Natural killer cell treated with Interleukin-12 subunit alpha and Interleukin-12 subunit beta and Interleukin-15 and Interleukin-18, amount 100 ng/mL, for 72 hours (primary cell): ENCODE results near the gene PDIA3. TPM values are rescaled to one million over a fixed set of nuclear protein-coding genes. Genes with fewer than 3 reads are reported as not detected.
A peak's percentile ranks its signal among the peaks of the same experiment; 100 is the strongest.

Source experiments
- ATAC-seq, 2 donors: fragments of 150-1000 bp; cut with Tn5 transposase in 1 of 2; sonication (Bioruptor Pico), chemical (Tn5 transposase) in 1 of 2; 2 replicates each; pipeline ENCODE4 v1.10.0; 2021
- DNase-seq: peaks from one replicate; pipeline ENCODE4 v3.0.0; 2022; ENCODE audit warnings: low spot score
- H3K27ac Mint-ChIP-seq, 2 donors: 1 replicate in 1 of 2; 2 replicates in 1 of 2; pipeline ENCODE4 v1.8.0; 2022; ENCODE audit warnings: mixed read lengths in 2 of 2, mild to moderate bottlenecking in 1 of 2, moderate library complexity in 1 of 2
- H3K27me3 Mint-ChIP-seq, 2 donors: 1 replicate in 1 of 2; 2 replicates in 1 of 2; pipeline ENCODE4 v1.8.0; 2022; ENCODE audit warnings: mixed read lengths in 2 of 2
- H3K36me3 Mint-ChIP-seq: one replicate; pipeline ENCODE4 v1.8.0; 2022; ENCODE audit warnings: mixed read lengths
- H3K4me1 Mint-ChIP-seq, 2 donors: 1 replicate in 1 of 2; 2 replicates in 1 of 2; pipeline ENCODE4 v1.8.0; 2022; ENCODE audit warnings: low read depth in 2 of 2, mixed read lengths in 2 of 2, mild to moderate bottlenecking in 1 of 2
- H3K4me3 Mint-ChIP-seq: one replicate; pipeline ENCODE4 v1.8.0; 2022; ENCODE audit warnings: mixed read lengths
- H3K9me3 Mint-ChIP-seq: 2 replicates; pipeline ENCODE4 v1.8.0; 2022; ENCODE audit warnings: mixed read lengths
- total RNA-seq, 2 donors: library from RNA; stranded (reverse); gene quantifications; one replicate each; pipeline ENCODE4 v1.2.3, GENCODE V29; 2022

Gene PDIA3
- total RNA-seq, 2 donors from 2014 or later = 365 to 555 TPM

DNA sequence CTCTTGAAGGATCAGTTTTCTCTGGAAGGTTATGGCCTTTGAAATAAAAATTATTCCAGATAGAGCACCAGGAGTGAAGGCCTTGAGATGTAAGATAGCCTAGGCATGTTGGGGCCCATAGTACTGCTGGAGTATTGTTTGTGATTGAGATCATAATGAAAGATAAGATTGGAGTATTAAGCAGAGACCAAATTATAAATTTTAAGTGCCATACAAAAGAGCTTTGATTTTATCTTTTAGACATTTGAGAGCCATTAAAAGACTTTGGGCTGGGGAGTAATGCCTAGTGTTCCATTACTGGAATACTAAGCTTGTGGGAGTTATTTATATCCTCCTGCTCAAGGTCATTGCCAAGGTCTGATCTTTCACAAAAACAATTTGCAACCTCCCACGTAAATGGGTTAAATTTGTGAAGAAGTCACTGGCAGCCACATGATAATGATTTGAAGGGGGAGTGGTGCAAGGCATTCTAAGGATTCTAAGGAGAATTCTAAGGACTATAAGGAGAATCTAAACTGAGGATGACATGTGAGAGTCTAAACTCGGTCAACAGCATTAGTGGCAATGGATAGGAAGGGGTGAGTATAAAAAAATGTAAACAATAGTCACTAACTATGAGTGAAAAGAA lies 17.7 kb downstream of the PDIA3 start:
- no peaks in the 10 kb centered on the region for H3K9me3 Mint-ChIP-seq
- H3K36me3 Mint-ChIP-seq = peaks cover 30% of the 10 kb centered on the region
- H3K4me1 Mint-ChIP-seq = peaks cover 0 to 12% of the 10 kb centered on the region in 2 donors
- DNase-seq = no peak
- no peaks in the 10 kb centered on the region for H3K27me3 Mint-ChIP-seq
- ATAC-seq = no peak
- no peak overlapping the region for H3K4me3 Mint-ChIP-seq
- peak overlapping the region in 1 of 2 donors; percentile 38 for H3K27ac Mint-ChIP-seq

DNA sequence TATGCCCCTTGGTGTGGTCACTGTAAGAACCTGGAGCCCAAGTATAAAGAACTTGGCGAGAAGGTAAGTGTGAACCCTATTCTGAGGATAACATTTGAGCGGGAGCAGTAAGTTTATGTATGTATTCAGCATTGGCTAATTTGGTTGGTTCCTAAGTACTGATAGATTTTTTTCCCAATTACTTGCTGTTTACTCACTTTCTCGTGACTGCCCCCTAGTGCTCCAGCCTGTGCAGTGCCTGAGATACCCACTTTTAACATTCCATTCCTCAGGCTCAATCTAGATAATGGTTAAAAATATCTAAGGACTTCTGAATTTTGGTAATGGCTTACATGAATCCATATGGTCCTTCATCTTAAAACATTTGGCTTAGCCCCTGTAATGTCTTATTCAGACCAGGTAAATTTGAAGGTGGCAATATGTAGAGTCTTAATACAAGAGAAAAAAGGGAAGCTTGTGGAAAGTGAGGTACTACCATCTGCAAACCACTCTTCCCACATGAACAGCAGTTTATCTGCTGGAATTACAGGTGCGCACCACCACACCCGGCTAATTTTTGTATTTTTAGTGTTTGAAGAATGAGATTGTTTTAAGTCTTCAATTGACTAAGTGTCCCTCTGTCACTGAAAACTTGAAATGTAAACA lies 23.5 kb downstream of the PDIA3 start:
- Mint-ChIP-seq H3K36me3 (peaks cover 34% of the 10 kb centered on the region), H3K4me3 (no peak overlapping the region), H3K27me3 (no peaks in the 10 kb centered on the region), H3K9me3 (no peaks in the 10 kb centered on the region), H3K27ac (peak overlapping the region in 1 of 2 donors; percentile 17), H3K4me1 (no peaks in the 10 kb centered on the region)
- DNase-seq (no peak), ATAC-seq (peak; percentile 48 to 72)

DNA sequence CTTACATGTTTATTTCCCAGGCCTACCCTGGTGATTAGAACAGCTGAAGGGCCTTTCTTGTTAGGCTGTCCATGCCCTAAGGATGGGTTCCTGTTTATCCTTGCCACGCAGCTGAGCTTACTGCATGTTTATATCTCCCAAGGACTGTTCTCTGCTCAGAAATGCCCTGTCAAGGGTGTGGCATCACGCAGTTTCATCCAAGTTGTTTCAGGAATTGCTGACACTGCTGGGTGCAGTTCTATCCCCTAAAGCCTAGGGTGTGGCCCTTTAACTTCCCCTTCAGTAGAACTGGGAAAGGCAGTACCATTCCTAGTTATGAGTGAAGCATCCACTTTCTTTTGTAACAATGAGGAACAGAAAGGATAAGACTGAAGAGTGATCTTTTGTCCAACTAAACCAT lies 25.6 kb downstream of the PDIA3 start:
- H3K36me3 Mint-ChIP-seq = peaks cover 28% of the 10 kb centered on the region

DNA sequence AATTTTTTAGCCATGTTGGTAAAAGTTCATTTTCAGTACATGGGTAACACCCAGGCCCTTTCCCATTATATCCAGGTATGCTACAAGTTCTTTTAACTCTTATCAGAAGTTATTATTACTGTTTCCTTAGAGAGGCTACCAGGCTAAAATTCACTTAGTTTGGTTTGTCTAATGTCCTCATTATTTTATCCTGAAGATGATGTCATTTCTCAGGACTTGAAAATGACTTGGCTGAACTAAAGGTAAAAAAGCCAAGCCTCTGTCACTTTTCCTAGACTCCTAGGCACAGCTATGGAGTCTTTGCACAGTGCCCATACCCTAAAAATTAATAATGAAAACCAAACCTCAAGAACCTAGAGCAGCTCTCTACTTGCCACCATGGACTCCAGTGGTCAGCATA lies 26.4 kb downstream of the PDIA3 start:
- ATAC-seq = no peak
- Mint-ChIP-seq H3K27ac (no peak overlapping the region), H3K4me1 (peaks cover 7% of the 10 kb centered on the region in 2 donors), H3K4me3 (no peak overlapping the region), H3K27me3 (no peaks in the 10 kb centered on the region), H3K9me3 (no peaks in the 10 kb centered on the region), H3K36me3 (peaks cover 28% of the 10 kb centered on the region)
- DNase-seq = no peak

More for the DNA sequence above, 25.6 kb downstream of the PDIA3 start:
- H3K4me1 Mint-ChIP-seq = no peaks in the 10 kb centered on the region
- no peak overlapping the region for H3K4me3 Mint-ChIP-seq
- ATAC-seq = no peak
- no peaks in the 10 kb centered on the region for H3K9me3 Mint-ChIP-seq
- H3K27me3 Mint-ChIP-seq = no peaks in the 10 kb centered on the region
- DNase-seq = no peak
- no peak overlapping the region for H3K27ac Mint-ChIP-seq

DNA sequence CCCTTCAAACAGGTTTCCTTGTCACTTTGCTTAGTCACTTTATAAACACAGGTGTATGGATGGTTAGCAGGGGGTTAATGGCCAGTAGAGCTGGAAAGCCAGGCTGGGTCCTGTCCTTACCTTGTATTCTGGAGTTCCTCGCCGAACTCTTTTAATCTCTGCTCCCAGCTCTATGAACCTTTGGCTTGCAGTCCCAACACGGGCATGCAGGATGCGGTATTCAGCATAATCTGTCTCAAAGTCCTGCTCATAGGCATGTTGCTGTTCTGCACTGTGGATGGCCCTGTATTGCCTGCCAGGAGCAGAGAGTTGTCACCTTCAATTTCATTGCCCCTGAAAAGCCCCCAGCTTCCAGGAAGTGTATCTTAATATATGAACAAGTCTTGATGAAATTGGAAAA lies 27.8 kb downstream of the PDIA3 start:
- Mint-ChIP-seq H3K27me3 (no peaks in the 10 kb centered on the region), H3K4me3 (no peak overlapping the region), H3K36me3 (peaks cover 21% of the 10 kb centered on the region), H3K9me3 (no peaks in the 10 kb centered on the region), H3K27ac (no peak overlapping the region), H3K4me1 (peaks cover 11% of the 10 kb centered on the region in 2 donors)
- DNase-seq (no peak), ATAC-seq (no peak)

DNA sequence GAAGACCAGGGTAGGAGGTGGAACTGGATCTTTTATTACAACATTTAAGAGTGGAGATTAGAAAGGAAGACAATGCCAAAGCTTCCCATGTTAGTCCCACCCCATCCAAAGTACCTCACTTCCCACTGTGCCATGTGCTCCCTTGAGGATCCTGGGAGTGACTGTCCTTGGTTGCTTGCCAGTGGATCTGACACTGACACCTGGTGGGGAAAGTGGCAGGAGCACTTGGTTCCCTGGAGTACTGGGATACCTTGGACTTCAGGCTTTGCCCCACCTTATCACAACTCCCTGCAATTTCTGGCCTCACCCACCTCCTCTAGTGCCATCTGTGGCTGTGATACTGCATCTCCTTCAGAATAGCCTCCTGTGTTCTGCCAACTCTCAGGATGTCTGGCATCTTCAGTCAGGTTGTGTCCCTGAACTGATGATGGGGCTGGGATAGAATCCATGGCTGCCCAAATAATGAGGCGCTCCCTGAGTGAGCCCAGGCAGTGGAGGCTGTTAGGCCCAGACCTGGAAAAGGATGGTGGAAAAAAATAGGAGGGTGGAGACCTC lies 29.2 kb downstream of the PDIA3 start:
- Mint-ChIP-seq H3K4me3 (no peak overlapping the region), H3K27ac (no peak overlapping the region), H3K36me3 (peaks cover 9% of the 10 kb centered on the region), H3K27me3 (no peaks in the 10 kb centered on the region), H3K9me3 (no peaks in the 10 kb centered on the region), H3K4me1 (peaks cover 13 to 14% of the 10 kb centered on the region in 2 donors)
- no peak for ATAC-seq
- no peak for DNase-seq

DNA sequence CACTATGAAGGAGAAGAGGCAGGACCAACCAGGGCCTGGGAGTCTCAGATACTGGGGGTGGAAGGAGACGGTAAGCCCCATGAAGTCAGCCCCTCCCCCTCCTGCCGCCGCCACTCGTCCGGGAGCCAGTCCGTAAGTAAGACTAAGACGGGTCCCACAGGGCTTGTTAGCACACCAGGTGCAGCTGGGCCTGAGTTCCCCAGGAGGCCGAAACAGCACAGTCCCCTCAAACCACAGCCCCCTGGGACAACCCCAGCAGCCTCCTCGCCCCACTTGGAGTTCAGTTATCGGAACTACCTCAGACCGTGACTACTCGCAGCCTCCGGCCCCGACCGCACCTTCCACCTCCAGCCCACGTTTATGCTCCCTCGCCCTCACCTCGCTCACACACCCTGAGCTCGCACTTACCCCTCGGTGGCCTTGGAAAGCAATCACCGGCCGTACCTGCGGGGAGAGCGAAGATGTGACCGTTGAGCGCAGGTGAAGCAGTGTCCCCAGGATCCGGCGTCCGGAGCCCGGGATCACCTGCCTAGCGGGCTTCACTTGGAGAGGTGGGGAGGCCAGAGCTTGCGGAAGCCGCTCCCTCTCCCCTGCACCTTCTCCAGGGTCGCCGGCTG lies 30.0 kb downstream of the PDIA3 start:
- DNase-seq (no peak), ATAC-seq (peak; percentile 1 to 2)
- H3K27me3 Mint-ChIP-seq = no peaks in the 10 kb centered on the region
- H3K36me3 Mint-ChIP-seq = peaks cover 9% of the 10 kb centered on the region
- peaks cover 13 to 14% of the 10 kb centered on the region in 2 donors for H3K4me1 Mint-ChIP-seq
- no peak overlapping the region for H3K27ac Mint-ChIP-seq
- no peaks in the 10 kb centered on the region for H3K9me3 Mint-ChIP-seq
- H3K4me3 Mint-ChIP-seq = peak overlapping the region; percentile 80

DNA sequence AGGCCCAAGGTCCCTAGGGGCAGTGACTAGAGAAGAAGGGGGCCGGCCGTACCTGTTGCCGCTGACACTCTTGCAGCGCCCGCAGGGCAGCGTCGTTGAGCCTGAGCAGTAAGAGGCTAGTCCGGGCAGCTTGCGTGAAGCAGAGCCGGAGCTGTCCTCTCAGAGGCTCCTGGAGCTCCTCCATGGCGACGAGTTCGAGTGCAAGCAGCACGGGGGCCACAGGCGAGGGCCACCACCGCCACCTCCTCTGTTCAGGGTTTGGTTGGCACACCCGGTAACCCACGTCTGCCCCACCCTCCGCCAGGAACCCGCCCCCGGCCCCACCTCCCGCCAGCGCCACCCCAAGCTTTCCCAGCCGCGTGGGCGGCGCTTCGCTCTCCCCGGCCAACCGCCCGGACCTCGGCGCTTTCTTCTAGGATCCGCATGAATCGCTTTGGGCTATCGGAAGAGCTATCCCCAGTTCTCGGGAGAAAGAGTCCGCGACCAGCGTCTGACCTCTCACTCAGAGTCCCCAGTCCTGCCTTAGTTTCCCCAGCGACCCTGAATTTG lies 30.6 kb downstream of the PDIA3 start, which contains the start of gene ELL3:
Gene ELL3 (minus strand): TSS at position 249 of the 549 bp plus-strand sequence. CDS start 65 bp downstream, at position 184.
- ATAC-seq = peak; percentile 83 to 85
- peak; percentile 74 for DNase-seq
- Mint-ChIP-seq H3K4me3 (peak within 1 kb of the TSS; percentile 80), H3K27ac (peak within 1 kb of the TSS; percentile 53 to 72), H3K4me1 (peaks cover 13 to 14% of the 10 kb centered on the region in 2 donors), H3K9me3 (no peaks in the 10 kb centered on the region), H3K27me3 (no peaks in the 10 kb centered on the region), H3K36me3 (peaks cover 6% of the 10 kb centered on the region)

DNA sequence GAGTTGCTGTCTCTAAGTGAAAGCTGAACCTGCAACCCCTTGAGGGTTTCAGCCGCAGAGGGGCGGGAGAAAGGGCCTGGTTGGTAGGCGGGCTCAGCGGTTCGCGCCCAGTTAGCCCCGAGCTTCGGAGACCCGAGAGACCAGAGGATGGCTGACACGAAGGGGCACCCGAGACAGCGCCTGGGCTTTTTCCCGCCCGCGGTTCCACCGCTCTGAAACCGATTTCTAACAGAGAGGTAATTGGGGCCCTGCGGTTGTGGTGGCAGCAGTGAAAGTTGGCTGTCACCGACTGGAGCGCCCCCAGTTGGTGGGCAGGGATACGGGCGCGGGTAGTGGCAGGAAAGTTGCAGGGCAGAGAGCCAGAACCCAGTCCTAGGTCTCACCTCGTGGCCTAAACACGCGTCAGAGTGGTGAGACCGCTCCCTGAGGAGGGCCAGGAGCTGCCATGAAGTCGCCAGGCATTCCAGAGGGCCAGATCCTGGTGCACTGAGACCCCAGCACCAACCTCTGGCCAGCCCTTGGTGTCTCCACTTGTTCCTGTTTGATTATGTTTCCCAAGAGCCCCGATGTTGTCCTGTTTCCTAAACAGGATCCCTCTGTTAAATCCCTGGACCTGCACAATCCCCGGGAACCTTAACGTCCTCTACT lies 31.2 kb downstream of the PDIA3 start:
- H3K36me3 Mint-ChIP-seq = peaks cover under 1% of the 10 kb centered on the region
- H3K4me1 Mint-ChIP-seq = peaks cover 13 to 14% of the 10 kb centered on the region in 2 donors
- peak; percentile 88 to 89 for ATAC-seq
- H3K9me3 Mint-ChIP-seq = no peaks in the 10 kb centered on the region
- DNase-seq = peak; percentile 85
- H3K27me3 Mint-ChIP-seq = peaks cover 0 to under 1% of the 10 kb centered on the region in 2 donors
- H3K27ac Mint-ChIP-seq = peak overlapping the region; percentile 53 to 72
- peak overlapping the region; percentile 80 for H3K4me3 Mint-ChIP-seq

DNA sequence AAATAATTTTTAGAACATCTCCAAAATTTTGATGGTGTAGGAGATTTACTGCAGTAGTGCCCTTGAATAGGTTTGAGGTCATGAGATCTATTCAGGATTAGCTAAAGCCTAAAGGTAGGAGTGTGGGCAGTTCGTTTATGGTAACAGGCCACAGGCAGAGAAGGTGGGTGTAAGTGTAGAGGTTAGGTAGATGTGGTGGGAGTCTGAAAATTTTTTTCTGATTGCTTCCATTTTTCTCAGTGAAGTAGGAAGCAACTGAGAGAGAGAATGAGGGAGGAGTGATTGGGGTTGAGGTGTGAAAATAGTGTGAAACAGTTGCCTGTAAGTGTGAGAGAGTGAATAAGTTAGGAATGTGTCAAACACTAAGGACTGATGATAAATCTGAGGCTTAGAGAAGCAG lies 32.8 kb downstream of the PDIA3 start:
- no peak for DNase-seq

DNA sequence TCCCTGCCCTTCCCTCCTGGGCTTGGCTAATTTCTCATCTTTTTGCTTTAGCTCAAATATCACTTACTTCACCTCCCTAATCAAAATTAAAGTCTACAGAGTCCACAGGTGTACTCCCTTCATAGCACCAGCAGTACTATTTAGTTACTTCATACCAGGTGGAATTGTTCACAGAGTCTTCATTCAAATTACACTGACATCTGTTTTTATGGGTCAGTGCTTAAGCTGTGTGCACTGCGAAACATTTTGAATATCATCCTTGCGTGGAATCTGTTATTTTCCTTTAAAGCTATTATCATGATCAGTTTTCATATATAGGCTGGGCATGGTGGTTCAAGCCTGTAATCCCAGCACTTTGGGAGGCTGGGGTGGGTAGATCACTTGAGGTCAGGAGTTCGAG lies 43.2 kb downstream of the PDIA3 start:
- Mint-ChIP-seq H3K36me3 (peaks cover 4% of the 10 kb centered on the region), H3K9me3 (no peaks in the 10 kb centered on the region), H3K27me3 (no peaks in the 10 kb centered on the region), H3K27ac (no peak overlapping the region), H3K4me3 (no peak overlapping the region), H3K4me1 (peaks cover 13 to 22% of the 10 kb centered on the region in 2 donors)
- ATAC-seq (no peak), DNase-seq (no peak)

More for the DNA sequence above, 32.8 kb downstream of the PDIA3 start:
- no peak overlapping the region for H3K4me3 Mint-ChIP-seq
- H3K9me3 Mint-ChIP-seq = no peaks in the 10 kb centered on the region
- H3K27me3 Mint-ChIP-seq = peaks cover 0 to 2% of the 10 kb centered on the region in 2 donors
- H3K27ac Mint-ChIP-seq = peak overlapping the region in 1 of 2 donors; percentile 4
- peak in 1 of 2 donors; percentile 15 for ATAC-seq
- H3K4me1 Mint-ChIP-seq = peaks cover 13 to 14% of the 10 kb centered on the region in 2 donors
- H3K36me3 Mint-ChIP-seq = no peaks in the 10 kb centered on the region

DNA sequence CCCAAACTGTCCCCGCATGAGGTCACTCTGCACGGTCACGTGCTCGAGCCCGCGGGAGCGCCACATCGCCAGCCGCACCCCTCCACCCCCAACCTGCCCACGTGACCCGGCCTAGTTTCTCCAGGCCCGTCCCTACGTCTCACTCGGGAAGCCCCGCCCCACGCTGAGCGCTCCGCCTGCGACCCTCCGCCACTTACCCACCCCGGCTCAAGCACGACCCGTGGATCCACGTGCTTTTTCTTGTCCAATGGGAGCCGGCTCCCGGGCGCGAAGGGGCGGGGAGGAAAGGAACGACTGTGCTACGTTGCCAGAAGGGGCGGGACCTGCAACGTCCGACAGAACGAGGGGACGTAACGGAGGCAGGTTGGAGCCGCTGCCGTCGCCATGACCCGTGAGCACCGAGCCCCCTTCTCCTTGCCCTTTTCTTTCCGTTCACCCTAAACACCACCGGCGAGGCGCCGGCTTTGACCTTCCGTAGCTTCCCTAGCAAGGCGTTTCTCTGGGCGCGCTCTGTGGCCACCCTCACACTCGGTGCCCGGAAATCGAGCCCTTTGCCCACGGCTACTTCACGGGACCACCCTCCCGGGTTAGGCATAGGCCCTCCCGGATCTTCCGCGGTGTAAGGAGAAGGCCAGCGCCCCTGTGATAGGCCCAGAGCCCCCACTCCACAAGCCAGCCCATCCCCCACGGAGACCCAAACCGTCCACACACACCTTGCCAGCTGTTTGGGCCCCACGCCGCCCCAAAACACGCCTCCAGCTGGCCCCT lies 45.9 kb downstream of the PDIA3 start, which contains the start of gene SERF2:
Gene SERF2 (plus strand): TSS at position 328 of the 768 bp plus-strand sequence. CDS start 57 bp downstream, at position 385.
- peaks cover 28 to 48% of the 10 kb centered on the region in 2 donors for H3K4me1 Mint-ChIP-seq
- H3K27ac Mint-ChIP-seq = peak within 1 kb of the TSS; percentile 97
- H3K4me3 Mint-ChIP-seq = peak within 1 kb of the TSS; percentile 97
- peaks cover 18% of the 10 kb centered on the region for H3K36me3 Mint-ChIP-seq
- DNase-seq (peak; percentile 100), ATAC-seq (peak; percentile 97 to 98)
- H3K9me3 Mint-ChIP-seq = no peaks in the 10 kb centered on the region
- no peaks in the 10 kb centered on the region for H3K27me3 Mint-ChIP-seq
